DMS153 treated with DMSO at 0.1 percent for 48 hours (cell line): ENCODE results near the gene FZD2.
A peak's percentile ranks its signal among the peaks of the same experiment; 100 is the strongest.

Source experiments
- DNase-seq: peaks from one replicate; lab custom pipeline; 2025; ENCODE audit not compliant: unreplicated experiment; lab: John Stamatoyannopoulos, UW

Gene FZD2

GRCh38 chr17:44606658-44607057 is 49.4 kb downstream of the FZD2 start:
- DNase-seq = no peak

- peak; percentile 15 for DNase-seq
These were observed 50.8 kb downstream of the FZD2 start for GRCh38 chr17:44607836-44608690.

GRCh38 chr17:44608727-44609435 is 51.6 kb downstream of the FZD2 start:
- DNase-seq = no peak

DNA sequence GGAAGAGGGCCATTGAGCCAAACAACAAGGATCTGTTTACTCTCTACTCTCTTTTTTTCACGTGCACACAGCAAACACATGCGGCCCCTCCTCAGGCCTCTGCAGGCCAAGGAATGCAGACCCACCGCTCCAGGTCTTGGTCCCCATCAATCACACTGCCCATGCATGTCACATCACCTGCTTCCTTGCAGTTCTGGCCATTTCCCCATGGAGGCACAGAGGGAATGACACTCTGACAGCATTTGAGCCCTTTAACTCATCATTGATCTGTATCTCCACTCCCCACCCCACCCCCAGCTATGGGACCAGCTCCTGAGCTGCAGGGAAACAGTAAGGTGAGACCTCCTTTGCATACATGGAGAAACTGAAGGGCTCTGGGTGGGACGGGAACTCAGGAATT is 53.0 kb downstream of the FZD2 start:
- no peak for DNase-seq
